HG02798 (cell line): Measurements from ENCODE around the gene GSC2.

Source experiments
- ATAC-seq: cut with Tn5 transposase; IDR thresholded peaks from one replicate; pipeline ENCODE4 v1.9.1; 2021; ENCODE audit warnings: mild to moderate bottlenecking; ENCODE audit not compliant: unreplicated experiment, poor library complexity

The GSC2 gene

GRCh38 chr22:19149991-19150390 is at the start of gene GSC2:
TSS of gene GSC2 (minus strand) at chr22:19150292. CDS start at chr22:19150283, 9 bp downstream.
- no peak for ATAC-seq

GRCh38 chr22:19199479-19199878 is 49.4 kb upstream of the GSC2 start:
- no peak for ATAC-seq

- no peak for ATAC-seq
Measured at GRCh38 chr22:19197997-19198865, 48.1 kb upstream of the GSC2 start.

- no peak for ATAC-seq
Measured at GRCh38 chr22:19196841-19197612, 46.9 kb upstream of the GSC2 start.

- ATAC-seq = no peak
Measured at GRCh38 chr22:19195796-19196731, 46.0 kb upstream of the GSC2 start.

GRCh38 chr22:19194766-19195536 is 44.9 kb upstream of the GSC2 start:
- no peak for ATAC-seq

GRCh38 chr22:19193879-19194278 is 43.8 kb upstream of the GSC2 start:
- ATAC-seq = no peak

- no peak for ATAC-seq
Measured at GRCh38 chr22:19187716-19188563, 37.8 kb upstream of the GSC2 start.

GRCh38 chr22:19184276-19184997 is 34.3 kb upstream of the GSC2 start:
- no peak for ATAC-seq

GRCh38 chr22:19183216-19183615 is 33.1 kb upstream of the GSC2 start:
- no peak for ATAC-seq

- no peak for ATAC-seq
Measured at GRCh38 chr22:19182472-19183157, 32.5 kb upstream of the GSC2 start.

- no peak for ATAC-seq
Measured at GRCh38 chr22:19181786-19182471, 31.8 kb upstream of the GSC2 start.

GRCh38 chr22:19180740-19181410 is 30.8 kb upstream of the GSC2 start:
- no peak for ATAC-seq

GRCh38 chr22:19180234-19180633 is 30.1 kb upstream of the GSC2 start:
- no peak for ATAC-seq

- peak; percentile 26 for ATAC-seq
Measured at GRCh38 chr22:19179497-19180048, 29.5 kb upstream of the GSC2 start.
